IMR-90 (cell line): ENCODE results near the gene ADCYAP1. TPM values are rescaled to one million over a fixed set of nuclear protein-coding genes. Genes with fewer than 3 reads are reported as not detected.

ENCODE experiments used
- ATAC-seq: fragments of 200-7000 bp; cut with Tn5 transposase; 2 replicates; pipeline ENCODE4 v1.9.1; 2020; ENCODE audit warnings: low read depth, mild to moderate bottlenecking, moderate library complexity
- BruUV-seq: library from RNA; stranded (reverse); fragments of 400-500 nt; replicated peaks from 2 replicates; lab custom pipeline; 2021; lab: Mats Ljungman, UMichigan
- CTCF ChIA-PET: fragments of 300-600 bp; formaldehyde crosslinking; extraction: SDS; loops from one replicate; lab custom pipeline; 2021; ENCODE audit warnings: antibody characterized with exemption; lab: Yijun Ruan, JAX
- POLR2A ChIA-PET: fragments of 300-600 bp; sonication (Branson Sonifier 250); formaldehyde crosslinking; loops from one replicate; lab custom pipeline; 2022; ENCODE audit warnings: antibody characterized with exemption; ENCODE audit not compliant: unreplicated experiment; lab: Charles Lee
- DNase-seq: peaks from one replicate; pipeline ENCODE4 v3.0.0; 2013
- H2AFZ ChIP-seq: replicated peaks from 2 replicates; pipeline ENCODE3; 2013; ENCODE audit warnings: low read length, mild to moderate bottlenecking; ENCODE audit not compliant: poor library complexity
- H2AK5ac ChIP-seq: 2 replicates; pipeline ENCODE4 v1.6.1; 2013; ENCODE audit warnings: low read depth, low read length, inconsistent platforms
- H2AK9ac ChIP-seq: replicated peaks from 2 replicates; pipeline ENCODE3; 2013; ENCODE audit warnings: mild to moderate bottlenecking, low read depth, low read length, moderate library complexity; ENCODE audit not compliant: poor library complexity
- H2BK120ac ChIP-seq: 2 replicates; pipeline ENCODE4 v1.6.1; 2013; ENCODE audit warnings: low read depth, low read length, inconsistent platforms
- H2BK15ac ChIP-seq: 3 replicates; pipeline ENCODE4 v1.6.1; 2013; ENCODE audit warnings: low read depth, low read length, inconsistent platforms
- H2BK20ac ChIP-seq: 2 replicates; pipeline ENCODE4 v1.6.1; 2013; ENCODE audit warnings: low read depth, mild to moderate bottlenecking, inconsistent platforms, low read length, moderate library complexity
- H2BK5ac ChIP-seq: 2 replicates; pipeline ENCODE4 v1.6.1; 2013; ENCODE audit warnings: mild to moderate bottlenecking, low read depth, low read length, inconsistent platforms; ENCODE audit not compliant: poor library complexity, severe bottlenecking
- H3K14ac ChIP-seq: replicated peaks from 2 replicates; pipeline ENCODE4 v1.6.1; 2013; ENCODE audit warnings: low read depth, low read length, inconsistent platforms
- H3K18ac ChIP-seq: 2 replicates; pipeline ENCODE4 v1.6.1; 2013; ENCODE audit warnings: low read depth, low read length, control low read depth
- H3K23ac ChIP-seq: 2 replicates; pipeline ENCODE4 v1.6.1; 2013; ENCODE audit warnings: low read depth, low read length, inconsistent platforms
- H3K27ac ChIP-seq: 2 replicates; pipeline ENCODE4 v1.5.1; 2013; ENCODE audit warnings: mild to moderate bottlenecking, control low read depth, low read length; ENCODE audit not compliant: insufficient read depth
- H3K27me3 ChIP-seq: 2 replicates; pipeline ENCODE4 v1.6.1; 2013; ENCODE audit warnings: low read length; ENCODE audit not compliant: control insufficient read depth, insufficient read depth
- H3K36me3 ChIP-seq: 2 replicates; pipeline ENCODE4 v1.6.1; 2013; ENCODE audit warnings: low read length, mixed read lengths; ENCODE audit not compliant: control insufficient read depth, insufficient read depth
- H3K4ac ChIP-seq: 2 replicates; pipeline ENCODE4 v1.6.1; 2013; ENCODE audit warnings: low read depth, low read length, inconsistent platforms
- H3K4me1 ChIP-seq: 2 replicates; pipeline ENCODE4 v1.6.1; 2013; ENCODE audit warnings: low read length, mixed read lengths; ENCODE audit not compliant: control insufficient read depth, insufficient read depth
- H3K4me2 ChIP-seq: 2 replicates; pipeline ENCODE4 v1.6.1; 2013; ENCODE audit warnings: low read depth, mild to moderate bottlenecking, control low read depth, low read length, moderate library complexity
- H3K4me3 ChIP-seq: 2 replicates; pipeline ENCODE4 v1.5.1; 2013; ENCODE audit warnings: low read depth, mild to moderate bottlenecking, control low read depth, low read length, moderate library complexity; ENCODE audit not compliant: insufficient read depth
- H3K56ac ChIP-seq: 2 replicates; pipeline ENCODE4 v1.6.1; 2013; ENCODE audit warnings: low read length, inconsistent platforms; ENCODE audit not compliant: insufficient read depth; ENCODE audit errors: extremely low read depth
- H3K79me1 ChIP-seq, 2 experiments: 2 replicates each; pipeline ENCODE4 v1.6.1; 2013; ENCODE audit warnings: low read length in 2 of 2, inconsistent platforms in 1 of 2, low read depth in 1 of 2
- H3K9ac ChIP-seq: 2 replicates; pipeline ENCODE4 v1.6.1; 2013; ENCODE audit warnings: low read depth, low read length, control low read depth
- H3K9me1 ChIP-seq: 2 replicates; pipeline ENCODE4 v1.6.1; 2013; ENCODE audit warnings: low read length, inconsistent platforms; ENCODE audit not compliant: insufficient read depth
- H3K9me3 ChIP-seq: 2 replicates; pipeline ENCODE4 v1.6.1; 2013; ENCODE audit warnings: low read length; ENCODE audit not compliant: control insufficient read depth, insufficient read depth
- H4K20me1 ChIP-seq: 2 replicates; pipeline ENCODE4 v1.6.1; 2013; ENCODE audit warnings: low read length, inconsistent platforms; ENCODE audit not compliant: insufficient read depth
- H4K5ac ChIP-seq: 2 replicates; pipeline ENCODE4 v1.6.1; 2013; ENCODE audit warnings: mild to moderate bottlenecking, low read depth, low read length, control low read depth
- H4K8ac ChIP-seq, 2 experiments: 2 replicates each; pipeline ENCODE4 v1.6.1; 2013; ENCODE audit warnings: low read depth in 2 of 2, low read length in 2 of 2, control low read depth in 1 of 2, inconsistent platforms in 1 of 2
- H4K91ac ChIP-seq: 2 replicates; pipeline ENCODE4 v1.6.1; 2013; ENCODE audit warnings: low read depth, low read length, inconsistent platforms; ENCODE audit not compliant: insufficient read depth
- BHLHE40 ChIP-seq: fragments of 150-350 bp; IDR thresholded peaks from 2 replicates; pipeline ENCODE4 v1.6.1; 2016; ENCODE audit warnings: mild to moderate bottlenecking, low read depth, low read length
- MXI1 ChIP-seq: IDR thresholded peaks from 2 replicates; pipeline ENCODE4 v1.6.1; 2012; ENCODE audit warnings: low read depth, mild to moderate bottlenecking, low read length, moderate library complexity, borderline replicate concordance
- NFE2L2 ChIP-seq: fragments of 150-350 bp; IDR thresholded peaks from 2 replicates; pipeline ENCODE4 v1.6.1; 2016; ENCODE audit warnings: low read depth, mild to moderate bottlenecking, low read length
- POLR2A ChIP-seq: IDR thresholded peaks from 2 replicates; pipeline ENCODE4 v1.6.1; 2012; ENCODE audit warnings: mild to moderate bottlenecking, low read depth, low read length
- RCOR1 ChIP-seq: IDR thresholded peaks from 2 replicates; pipeline ENCODE4 v1.6.1; 2012; ENCODE audit warnings: mild to moderate bottlenecking, low read length, improper control_type of control experiment; ENCODE audit not compliant: insufficient replicate concordance
- RFX5 ChIP-seq: IDR thresholded peaks from 2 replicates; pipeline ENCODE4 v1.8.0; 2012; ENCODE audit warnings: low read depth, mild to moderate bottlenecking, low read length, moderate library complexity
- SMC3 ChIP-seq: fragments of 150-350 bp; IDR thresholded peaks from 2 replicates; pipeline ENCODE4 v1.6.1; 2016; ENCODE audit warnings: low read depth, mild to moderate bottlenecking, antibody characterized with exemption, low read length, moderate library complexity
- USF2 ChIP-seq: fragments of 150-350 bp; IDR thresholded peaks from 2 replicates; pipeline ENCODE4 v1.6.1; 2017; ENCODE audit warnings: mild to moderate bottlenecking, antibody characterized with exemption, low read length, low read depth
- WGBS, 2 experiments: methylation state at CpG; one replicate each; pipeline versions ENCODE4 v1.1.5 to v1.1.7; 2013; ENCODE audit warnings: missing lambda C conversion rate in 2 of 2; ENCODE audit not compliant: insufficient read length in 1 of 2; ENCODE audit errors: extremely low coverage in 2 of 2; 5-methylcytosine and 5-hydroxymethylcytosine counted together
- dilution Hi-C: fragments of 300-500 bp; cut with HindIII; formaldehyde crosslinking; loops from one replicate; pipeline ENCODE4 v1.14.3; 2018; ENCODE audit warnings: low sequenced_read_pairs; ENCODE audit not compliant: unreplicated experiment
- in situ Hi-C: fragments of 300-500 bp; cut with MboI; formaldehyde crosslinking; loops from 3 replicates; pipeline ENCODE4 v1.14.3; 2019; ENCODE audit warnings: low sequenced_read_pairs, inconsistent platforms, mixed read lengths
- intact Hi-C: fragments of 100-400 bp; cut with micrococcal nuclease; formaldehyde crosslinking; loops from 2 replicates; pipeline ENCODE4 v1.10.0; 2022
- polyA plus RNA-seq, 3 experiments: library from polyadenylated mRNA; depleted of rRNA; stranded (reverse); fragments of >200 nt; gene quantifications; 2 replicates each; pipeline ENCODE4 v1.2.3, GENCODE V29; 2012; ENCODE audit warnings: low replicate concordance in 1 of 3
- total RNA-seq: library from RNA; depleted of rRNA; stranded (reverse); fragments of >200 nt; gene quantifications from 2 replicates; pipeline ENCODE4 v1.2.3, GENCODE V29; 2012
- TF ChIP-seq, protein P1 (sequence below): fragments of 150-350 bp; IDR thresholded peaks from 2 replicates; pipeline ENCODE4 v1.6.1; 2016; ENCODE audit warnings: low read depth, mild to moderate bottlenecking, low read length, moderate library complexity, borderline replicate concordance

The ADCYAP1 gene
- total and polyA plus RNA-seq, 2 of the 4 experiments (the other 2 are of a cell fraction), result not detected

- Histone ChIP-seq H3K56ac (no peak overlapping the region), H2BK15ac (no peak overlapping the region), H3K4me1 (no peaks in the 10 kb centered on the region; the same call in 1 of the 2 replicates), H3K9ac (no peak overlapping the region), H2AFZ (no peak overlapping the region), H3K9me1 (no peaks in the 10 kb centered on the region), H4K91ac (no peak overlapping the region), H2BK20ac (no peak overlapping the region), H2BK5ac (no peak overlapping the region), H4K5ac (no peak overlapping the region), H4K8ac (no peak overlapping the region), H3K79me1 (no peaks in the 10 kb centered on the region), H3K18ac (no peak overlapping the region), H2AK5ac (no peak overlapping the region), H2BK120ac (no peak overlapping the region), H3K27ac (no peak overlapping the region), H3K4me3 (no peak overlapping the region), H3K23ac (no peak overlapping the region), H3K14ac (no peak overlapping the region), H3K4me2 (no peak overlapping the region), H3K4ac (no peak overlapping the region), H3K36me3 (no peaks in the 10 kb centered on the region), H3K27me3 (peaks cover 65% of the 10 kb centered on the region), H4K20me1 (no peaks in the 10 kb centered on the region), H3K9me3 (peaks cover 2% of the 10 kb centered on the region), H2AK9ac (no peak overlapping the region)
- intact Hi-C loops, result no loop called here
- ChIA-PET POLR2A (no interaction called here), CTCF (no interaction called here)
- BruUV-seq, result no TSS peak
- in situ Hi-C loops, result no loop called here
- 3% methylated on average over 10 of the region's 26 CpGs; no CpG with 5 or more reads in 1 of the 2 experiments for WGBS, 2 experiments
- DNase-seq (no peak), ATAC-seq (no peak)
- TF ChIP-seq RFX5 (no peak), BHLHE40 (no peak), POLR2A (no peak), NFE2L2 (no peak), USF2 (no peak), RCOR1 (no peak), SMC3 (no peak), MXI1 (no peak)
- TF ChIP-seq, protein P1, sequence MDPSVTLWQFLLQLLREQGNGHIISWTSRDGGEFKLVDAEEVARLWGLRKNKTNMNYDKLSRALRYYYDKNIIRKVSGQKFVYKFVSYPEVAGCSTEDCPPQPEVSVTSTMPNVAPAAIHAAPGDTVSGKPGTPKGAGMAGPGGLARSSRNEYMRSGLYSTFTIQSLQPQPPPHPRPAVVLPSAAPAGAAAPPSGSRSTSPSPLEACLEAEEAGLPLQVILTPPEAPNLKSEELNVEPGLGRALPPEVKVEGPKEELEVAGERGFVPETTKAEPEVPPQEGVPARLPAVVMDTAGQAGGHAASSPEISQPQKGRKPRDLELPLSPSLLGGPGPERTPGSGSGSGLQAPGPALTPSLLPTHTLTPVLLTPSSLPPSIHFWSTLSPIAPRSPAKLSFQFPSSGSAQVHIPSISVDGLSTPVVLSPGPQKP, result no peak
- dilution Hi-C loops, result no loop called here
These were observed 1.3 kb downstream of the ADCYAP1 start for GRCh38 chr18:905948-906415.
